Measurements from ENCODE around the gene ACOT4. TPM values are rescaled to one million over a fixed set of nuclear protein-coding genes. Genes with fewer than 3 reads are reported as not detected.
A peak's percentile ranks its signal among the peaks of the same experiment; 100 is the strongest.
"Not testable (repeated sequence)": the region's sequence is repeated elsewhere in the genome, so short reads cannot be mapped to it uniquely, and the experiment has no call there.

Gene ACOT4, protein sequence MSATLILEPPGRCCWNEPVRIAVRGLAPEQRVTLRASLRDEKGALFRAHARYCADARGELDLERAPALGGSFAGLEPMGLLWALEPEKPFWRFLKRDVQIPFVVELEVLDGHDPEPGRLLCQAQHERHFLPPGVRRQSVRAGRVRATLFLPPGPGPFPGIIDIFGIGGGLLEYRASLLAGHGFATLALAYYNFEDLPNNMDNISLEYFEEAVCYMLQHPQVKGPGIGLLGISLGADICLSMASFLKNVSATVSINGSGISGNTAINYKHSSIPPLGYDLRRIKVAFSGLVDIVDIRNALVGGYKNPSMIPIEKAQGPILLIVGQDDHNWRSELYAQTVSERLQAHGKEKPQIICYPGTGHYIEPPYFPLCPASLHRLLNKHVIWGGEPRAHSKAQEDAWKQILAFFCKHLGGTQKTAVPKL
- polyA plus RNA-seq (2013) = 1.7 TPM

DNA sequence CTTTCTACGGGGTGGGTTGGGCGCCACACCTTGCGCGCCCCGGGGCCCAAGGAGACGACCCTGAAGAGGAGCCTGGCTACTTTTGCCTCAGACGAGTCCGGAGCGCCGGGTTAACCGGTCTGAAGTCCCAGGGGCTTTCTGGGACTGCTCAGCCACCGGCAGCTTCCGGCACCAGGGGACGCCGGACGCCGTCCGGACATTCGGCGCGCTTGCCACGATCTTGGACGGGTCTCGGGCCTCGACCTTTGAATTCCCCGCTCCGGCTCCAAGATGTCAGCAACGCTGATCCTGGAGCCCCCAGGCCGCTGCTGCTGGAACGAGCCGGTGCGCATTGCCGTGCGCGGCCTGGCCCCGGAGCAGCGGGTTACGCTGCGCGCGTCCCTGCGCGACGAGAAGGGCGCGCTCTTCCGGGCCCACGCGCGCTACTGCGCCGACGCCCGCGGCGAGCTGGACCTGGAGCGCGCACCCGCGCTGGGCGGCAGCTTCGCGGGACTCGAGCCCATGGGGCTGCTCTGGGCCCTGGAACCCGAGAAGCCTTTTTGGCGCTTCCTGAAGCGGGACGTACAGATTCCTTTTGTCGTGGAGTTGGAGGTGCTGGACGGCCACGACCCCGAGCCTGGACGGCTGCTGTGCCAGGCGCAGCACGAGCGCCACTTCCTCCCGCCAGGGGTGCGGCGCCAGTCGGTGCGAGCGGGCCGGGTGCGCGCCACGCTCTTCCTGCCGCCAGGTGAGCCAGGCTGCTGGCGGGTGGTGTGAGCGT, at the start of gene ACOT4:
ACOT4 (plus strand) TSS at position 184 of the 760 bp plus-strand sequence; CDS start at position 271, 87 bp downstream.
- H3K4me1 ChIP-seq (ENCODE audit: control extremely low read depth in 1 of 4, control insufficient read depth in 4 of 4, insufficient read depth in 4 of 4, low read length in 3 of 4) = peaks cover 0 to 8% (median 3%) of the 10 kb centered on the region in 4 experiments
- no peak within 1 kb of the TSS for H3K27ac ChIP-seq (ENCODE audit: insufficient read depth in 1 of 2, low read depth in 1 of 2, low read length in 2 of 2, poor library complexity in 1 of 2, severe bottlenecking in 2 of 2)
- peaks cover 0 to 2% (median 0%) of the 10 kb centered on the region in 5 experiments for H3K27me3 ChIP-seq (replicated peaks in 2 of 5; ENCODE audit: control insufficient read depth in 4 of 5, insufficient read depth in 5 of 5, low read length in 4 of 5)
- ChIA-PET CTCF (no interaction called here), POLR2A (interaction anchor here (0.6 kb wide), 1 partner anchor 285 kb away, joined by 7 read pairs; no protein-coding TSS in a partner anchor)
- H3K36me3 ChIP-seq (ENCODE audit: control insufficient read depth in 4 of 4, insufficient read depth in 4 of 4, low read length in 3 of 4) = no peaks in the 10 kb centered on the region
- no peaks in the 10 kb centered on the region for H3K9me3 ChIP-seq (ENCODE audit: control extremely low read depth in 1 of 5, control insufficient read depth in 4 of 5, insufficient read depth in 2 of 5, low read depth in 1 of 5, low read length in 4 of 5)
- DNase-seq = peak; percentile 52 to 81 (median 69)
- H3K4me3 ChIP-seq (ENCODE audit: control insufficient read depth in 1 of 7, extremely low read depth in 1 of 7, insufficient read depth in 4 of 7, low read depth in 2 of 7, low read length in 6 of 7) = peak within 1 kb of the TSS; percentile 56 to 82 (median 73)
- 3% methylated on average over 87 of the region's 89 CpGs for WGBS (ENCODE audit: insufficient coverage)

DNA sequence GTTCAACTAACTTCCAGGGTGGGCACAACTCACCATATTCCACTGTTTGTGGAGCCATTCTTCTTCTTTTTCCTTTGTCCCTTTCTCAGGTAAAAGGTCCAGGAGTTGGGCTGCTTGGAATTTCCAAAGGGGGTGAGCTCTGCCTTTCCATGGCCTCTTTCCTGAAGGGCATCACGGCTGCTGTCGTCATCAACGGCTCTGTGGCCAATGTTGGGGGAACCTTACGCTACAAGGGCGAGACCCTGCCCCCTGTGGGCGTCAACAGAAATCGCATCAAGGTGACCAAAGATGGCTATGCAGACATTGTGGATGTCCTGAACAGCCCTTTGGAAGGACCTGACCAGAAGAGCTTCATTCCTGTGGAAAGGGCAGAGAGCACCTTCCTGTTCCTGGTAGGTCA, 48.7 kb upstream of the ACOT4 start:
- H3K4me1 ChIP-seq (ENCODE audit: control extremely low read depth in 1 of 4, control insufficient read depth in 4 of 4, insufficient read depth in 4 of 4, low read length in 3 of 4); POLR2A ChIA-PET; H3K27me3 ChIP-seq (replicated peaks in 2 of 5; ENCODE audit: control insufficient read depth in 4 of 5, insufficient read depth in 5 of 5, low read length in 4 of 5); CTCF ChIA-PET; H3K9me3 ChIP-seq (ENCODE audit: control extremely low read depth in 1 of 5, control insufficient read depth in 4 of 5, insufficient read depth in 2 of 5, low read depth in 1 of 5, low read length in 4 of 5); H3K4me3 ChIP-seq (ENCODE audit: control insufficient read depth in 1 of 7, extremely low read depth in 1 of 7, insufficient read depth in 4 of 7, low read depth in 2 of 7, low read length in 6 of 7); H3K27ac ChIP-seq (ENCODE audit: insufficient read depth in 1 of 2, low read depth in 1 of 2, low read length in 2 of 2, poor library complexity in 1 of 2, severe bottlenecking in 2 of 2); DNase-seq; H3K36me3 ChIP-seq (ENCODE audit: control insufficient read depth in 4 of 4, insufficient read depth in 4 of 4, low read length in 3 of 4): not testable (repeated sequence)
- WGBS (ENCODE audit: insufficient coverage) = no CpG with 5 or more reads among the region's 7 CpGs

DNA sequence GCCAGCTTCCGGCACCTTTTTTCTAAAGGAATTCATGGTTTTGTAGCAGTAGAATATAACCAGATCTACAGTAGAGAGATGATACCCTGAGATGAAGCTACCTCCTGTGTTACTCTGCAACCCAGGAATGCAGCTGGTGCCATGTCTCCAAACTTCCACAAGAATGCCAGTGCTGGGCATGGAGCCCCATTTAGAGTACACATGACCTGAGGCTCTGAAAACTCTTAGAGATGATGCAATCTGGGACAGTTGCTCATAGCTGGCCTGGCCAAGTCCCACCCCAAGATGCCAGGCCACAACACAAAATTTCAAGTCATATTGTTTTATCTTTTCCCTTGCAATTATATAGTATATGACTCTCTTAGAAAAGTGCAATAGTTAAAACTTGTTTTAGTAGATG, 46.3 kb upstream of the ACOT4 start:
- H3K4me3 ChIP-seq (ENCODE audit: control insufficient read depth in 1 of 7, extremely low read depth in 1 of 7, insufficient read depth in 4 of 7, low read depth in 2 of 7, low read length in 6 of 7); CTCF ChIA-PET; H3K36me3 ChIP-seq (ENCODE audit: control insufficient read depth in 4 of 4, insufficient read depth in 4 of 4, low read length in 3 of 4); H3K27ac ChIP-seq (ENCODE audit: insufficient read depth in 1 of 2, low read depth in 1 of 2, low read length in 2 of 2, poor library complexity in 1 of 2, severe bottlenecking in 2 of 2); DNase-seq; POLR2A ChIA-PET; H3K4me1 ChIP-seq (ENCODE audit: control extremely low read depth in 1 of 4, control insufficient read depth in 4 of 4, insufficient read depth in 4 of 4, low read length in 3 of 4); H3K27me3 ChIP-seq (replicated peaks in 2 of 5; ENCODE audit: control insufficient read depth in 4 of 5, insufficient read depth in 5 of 5, low read length in 4 of 5); H3K9me3 ChIP-seq (ENCODE audit: control extremely low read depth in 1 of 5, control insufficient read depth in 4 of 5, insufficient read depth in 2 of 5, low read depth in 1 of 5, low read length in 4 of 5): not testable (repeated sequence)
- WGBS (ENCODE audit: insufficient coverage) = no CpG with 5 or more reads among the region's 1 CpG

DNA sequence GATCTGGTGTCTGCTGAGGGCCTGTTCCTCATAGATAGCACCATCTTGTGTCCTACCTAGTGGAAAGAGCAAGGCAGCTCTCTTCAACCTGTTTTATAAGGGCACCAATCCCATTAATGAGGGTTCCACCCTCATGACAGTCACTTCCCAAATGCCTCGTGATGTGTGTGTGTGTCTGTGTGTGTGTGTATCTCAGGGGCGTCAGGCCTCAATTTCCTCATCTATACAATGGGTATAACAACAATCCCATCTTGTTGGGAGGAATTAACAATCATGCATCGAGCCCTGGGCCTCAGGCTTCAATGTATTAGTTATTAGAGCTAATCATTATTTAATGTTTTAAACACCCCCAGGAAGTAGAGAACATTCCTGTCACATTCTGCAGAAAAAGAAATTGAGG, 42.6 kb upstream of the ACOT4 start:
- POLR2A ChIA-PET = not testable (repeated sequence)

DNA sequence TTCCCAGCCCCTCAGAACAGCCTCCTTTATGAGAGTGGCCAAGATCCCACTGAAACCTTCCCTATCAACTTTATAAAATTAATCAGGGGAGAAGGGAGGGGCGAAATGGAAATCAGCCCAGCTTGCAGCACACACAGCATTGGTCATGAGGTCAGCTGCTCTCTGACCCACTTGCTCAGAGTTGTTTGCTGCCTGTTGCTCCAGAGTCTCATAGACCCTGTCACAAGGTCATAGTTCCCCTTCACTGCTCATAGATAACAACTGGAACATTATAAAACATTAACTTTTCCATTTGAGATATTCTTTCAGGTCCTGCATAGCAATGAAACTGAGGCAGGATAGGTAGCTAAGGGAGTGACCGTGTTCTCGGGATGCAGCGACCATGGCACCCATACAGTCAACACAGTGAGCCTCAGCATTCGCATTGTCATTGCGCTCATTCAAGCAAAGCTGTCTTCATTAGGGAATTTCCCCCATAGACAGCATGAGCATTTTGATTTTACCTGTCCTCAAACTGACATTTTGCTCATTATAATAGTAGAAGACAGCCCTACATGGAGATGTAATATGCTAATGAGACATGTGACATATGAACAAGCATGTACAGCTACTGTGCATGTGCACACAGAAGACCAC, 41.7 kb upstream of the ACOT4 start:
- H3K36me3 ChIP-seq (ENCODE audit: control insufficient read depth in 4 of 4, insufficient read depth in 4 of 4, low read length in 3 of 4); H3K27me3 ChIP-seq (replicated peaks in 2 of 5; ENCODE audit: control insufficient read depth in 4 of 5, insufficient read depth in 5 of 5, low read length in 4 of 5); H3K9me3 ChIP-seq (ENCODE audit: control extremely low read depth in 1 of 5, control insufficient read depth in 4 of 5, insufficient read depth in 2 of 5, low read depth in 1 of 5, low read length in 4 of 5); DNase-seq; H3K4me1 ChIP-seq (ENCODE audit: control extremely low read depth in 1 of 4, control insufficient read depth in 4 of 4, insufficient read depth in 4 of 4, low read length in 3 of 4); POLR2A ChIA-PET; H3K27ac ChIP-seq (ENCODE audit: insufficient read depth in 1 of 2, low read depth in 1 of 2, low read length in 2 of 2, poor library complexity in 1 of 2, severe bottlenecking in 2 of 2); CTCF ChIA-PET; H3K4me3 ChIP-seq (ENCODE audit: control insufficient read depth in 1 of 7, extremely low read depth in 1 of 7, insufficient read depth in 4 of 7, low read depth in 2 of 7, low read length in 6 of 7): not testable (repeated sequence)
- WGBS (ENCODE audit: insufficient coverage) = no CpG with 5 or more reads among the region's 6 CpGs

More for the DNA sequence above, 42.6 kb upstream of the ACOT4 start:
- H3K27me3 ChIP-seq (replicated peaks in 2 of 5; ENCODE audit: control insufficient read depth in 4 of 5, insufficient read depth in 5 of 5, low read length in 4 of 5); DNase-seq; H3K4me1 ChIP-seq (ENCODE audit: control extremely low read depth in 1 of 4, control insufficient read depth in 4 of 4, insufficient read depth in 4 of 4, low read length in 3 of 4); H3K9me3 ChIP-seq (ENCODE audit: control extremely low read depth in 1 of 5, control insufficient read depth in 4 of 5, insufficient read depth in 2 of 5, low read depth in 1 of 5, low read length in 4 of 5); H3K36me3 ChIP-seq (ENCODE audit: control insufficient read depth in 4 of 4, insufficient read depth in 4 of 4, low read length in 3 of 4); H3K4me3 ChIP-seq (ENCODE audit: control insufficient read depth in 1 of 7, extremely low read depth in 1 of 7, insufficient read depth in 4 of 7, low read depth in 2 of 7, low read length in 6 of 7); CTCF ChIA-PET; H3K27ac ChIP-seq (ENCODE audit: insufficient read depth in 1 of 2, low read depth in 1 of 2, low read length in 2 of 2, poor library complexity in 1 of 2, severe bottlenecking in 2 of 2): not testable (repeated sequence)
- WGBS (ENCODE audit: insufficient coverage) = no CpG with 5 or more reads among the region's 3 CpGs

DNA sequence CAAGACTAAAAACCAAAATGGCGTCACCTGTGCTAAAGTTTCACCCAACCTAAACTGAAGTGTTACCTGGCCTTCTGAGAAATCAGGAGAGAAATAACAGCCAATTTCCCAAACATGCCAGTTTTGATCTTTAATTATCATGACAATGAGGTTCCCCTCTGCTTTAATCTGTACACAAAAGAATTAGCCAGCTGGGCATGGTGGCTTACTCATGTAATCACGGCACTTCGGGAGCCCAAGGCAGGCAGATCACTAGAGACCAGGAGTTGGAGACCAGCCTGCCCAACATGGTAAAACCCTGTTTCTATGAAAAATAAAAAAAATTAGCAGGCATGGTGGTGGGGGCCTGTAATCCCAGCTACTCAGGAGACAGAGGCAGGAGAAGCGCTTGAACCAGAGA, 37.8 kb upstream of the ACOT4 start:
- Histone ChIP-seq H3K27me3 (replicated peaks in 2 of 5; ENCODE audit: control insufficient read depth in 4 of 5, insufficient read depth in 5 of 5, low read length in 4 of 5) (no peaks in the 10 kb centered on the region), H3K27ac (ENCODE audit: insufficient read depth in 1 of 2, low read depth in 1 of 2, low read length in 2 of 2, poor library complexity in 1 of 2, severe bottlenecking in 2 of 2) (no peak overlapping the region), H3K4me1 (ENCODE audit: control extremely low read depth in 1 of 4, control insufficient read depth in 4 of 4, insufficient read depth in 4 of 4, low read length in 3 of 4) (no peaks in the 10 kb centered on the region), H3K36me3 (ENCODE audit: control insufficient read depth in 4 of 4, insufficient read depth in 4 of 4, low read length in 3 of 4) (no peaks in the 10 kb centered on the region), H3K9me3 (ENCODE audit: control extremely low read depth in 1 of 5, control insufficient read depth in 4 of 5, insufficient read depth in 2 of 5, low read depth in 1 of 5, low read length in 4 of 5) (no peaks in the 10 kb centered on the region), H3K4me3 (ENCODE audit: control insufficient read depth in 1 of 7, extremely low read depth in 1 of 7, insufficient read depth in 4 of 7, low read depth in 2 of 7, low read length in 6 of 7) (no peak overlapping the region)
- DNase-seq = no peak
- ChIA-PET POLR2A (no interaction called here), CTCF (no interaction called here)
- WGBS (ENCODE audit: insufficient coverage) = 100% methylated on average over 4 of the region's 4 CpGs

DNA sequence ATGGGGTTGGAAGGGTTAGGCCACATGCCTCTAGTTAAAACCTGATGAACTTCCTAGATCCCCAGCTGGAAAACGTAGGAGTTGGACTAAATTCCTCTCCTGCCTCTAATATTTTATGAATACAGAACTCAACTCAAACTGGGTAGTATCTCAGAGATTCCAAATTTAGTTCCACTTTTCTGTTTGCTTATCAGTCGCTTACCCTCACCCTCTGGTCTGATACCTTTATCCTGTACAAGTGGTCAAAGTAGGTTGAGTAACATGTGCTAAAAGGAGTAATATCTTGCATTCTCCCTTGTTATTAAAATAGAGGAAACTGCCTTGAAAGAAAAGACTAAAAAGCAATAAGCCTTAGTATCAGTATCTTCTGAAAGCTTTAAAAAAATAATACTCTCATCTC, 34.5 kb upstream of the ACOT4 start:
- H3K9me3 ChIP-seq (ENCODE audit: control extremely low read depth in 1 of 5, control insufficient read depth in 4 of 5, insufficient read depth in 2 of 5, low read depth in 1 of 5, low read length in 4 of 5); H3K4me1 ChIP-seq (ENCODE audit: control extremely low read depth in 1 of 4, control insufficient read depth in 4 of 4, insufficient read depth in 4 of 4, low read length in 3 of 4); H3K4me3 ChIP-seq (ENCODE audit: control insufficient read depth in 1 of 7, extremely low read depth in 1 of 7, insufficient read depth in 4 of 7, low read depth in 2 of 7, low read length in 6 of 7); POLR2A ChIA-PET; H3K27me3 ChIP-seq (replicated peaks in 2 of 5; ENCODE audit: control insufficient read depth in 4 of 5, insufficient read depth in 5 of 5, low read length in 4 of 5); H3K27ac ChIP-seq (ENCODE audit: insufficient read depth in 1 of 2, low read depth in 1 of 2, low read length in 2 of 2, poor library complexity in 1 of 2, severe bottlenecking in 2 of 2); CTCF ChIA-PET; H3K36me3 ChIP-seq (ENCODE audit: control insufficient read depth in 4 of 4, insufficient read depth in 4 of 4, low read length in 3 of 4); DNase-seq: not testable (repeated sequence)
- 40% methylated on average over 1 of the region's 2 CpGs for WGBS (ENCODE audit: insufficient coverage)
